Fibroblast of pulmonary artery (primary cell): ENCODE data around the gene LEFTY1.
"Not testable (repeated sequence)": the region's sequence is repeated elsewhere in the genome, so short reads cannot be mapped to it uniquely, and the experiment has no call there.

ENCODE experiments used
- DNase-seq: peaks from one replicate; pipeline ENCODE4 v3.0.0-alpha.2; 2010; ENCODE audit warnings: low read depth
- H3K4me3 ChIP-seq: replicated peaks from 2 replicates; pipeline ENCODE4 v1.5.1; 2011; ENCODE audit warnings: low read depth, mild to moderate bottlenecking, control low read depth, low read length, moderate library complexity
- TF ChIP-seq, protein P1 (sequence below): IDR thresholded peaks from 2 replicates; pipeline ENCODE4 v1.5.1; 2011; ENCODE audit warnings: mild to moderate bottlenecking, control low read depth, low read length, inconsistent platforms; ENCODE audit errors: missing control alignments

LEFTY1 gene, protein sequence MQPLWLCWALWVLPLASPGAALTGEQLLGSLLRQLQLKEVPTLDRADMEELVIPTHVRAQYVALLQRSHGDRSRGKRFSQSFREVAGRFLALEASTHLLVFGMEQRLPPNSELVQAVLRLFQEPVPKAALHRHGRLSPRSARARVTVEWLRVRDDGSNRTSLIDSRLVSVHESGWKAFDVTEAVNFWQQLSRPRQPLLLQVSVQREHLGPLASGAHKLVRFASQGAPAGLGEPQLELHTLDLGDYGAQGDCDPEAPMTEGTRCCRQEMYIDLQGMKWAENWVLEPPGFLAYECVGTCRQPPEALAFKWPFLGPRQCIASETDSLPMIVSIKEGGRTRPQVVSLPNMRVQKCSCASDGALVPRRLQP

DNA sequence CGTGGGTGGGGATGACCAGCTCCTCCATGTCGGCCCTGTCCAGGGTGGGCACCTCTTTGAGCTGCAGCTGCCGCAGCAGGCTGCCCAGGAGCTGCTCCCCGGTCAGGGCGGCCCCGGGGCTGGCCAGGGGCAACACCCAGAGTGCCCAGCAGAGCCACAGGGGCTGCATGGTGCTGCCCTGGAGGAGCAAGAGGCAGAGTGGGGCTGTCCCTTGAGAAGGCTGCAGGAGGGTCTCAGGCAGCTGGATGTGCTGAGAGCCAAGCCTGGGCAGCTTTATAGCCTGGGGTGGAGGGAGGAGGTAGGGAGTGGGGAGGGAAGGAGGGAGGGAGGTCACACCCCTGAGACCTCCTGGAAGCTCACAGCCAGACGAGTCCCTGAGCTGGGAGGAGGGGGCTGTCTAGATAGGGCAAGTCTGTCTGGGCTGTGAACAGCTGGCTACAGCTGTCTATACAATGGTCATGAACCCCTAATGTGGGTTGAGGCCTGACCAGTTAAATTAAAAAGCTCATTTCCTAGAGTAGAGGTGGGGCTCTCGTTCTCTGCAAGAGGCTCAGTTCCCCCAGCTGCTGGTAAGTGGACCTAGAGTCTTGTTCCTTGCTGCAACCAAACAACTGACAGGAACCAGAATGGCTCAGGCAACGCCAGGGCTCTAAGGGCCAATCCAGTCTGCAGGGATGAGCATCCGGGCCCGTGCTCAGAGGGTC is at the start of gene LEFTY1:
Gene LEFTY1, minus strand, starts transcription at position 249 of the 704 bp plus-strand sequence. Its CDS starts 80 bp downstream, at position 169.
- H3K4me3 ChIP-seq = no peak within 1 kb of the TSS
- DNase-seq = no peak
- TF ChIP-seq, protein P1, sequence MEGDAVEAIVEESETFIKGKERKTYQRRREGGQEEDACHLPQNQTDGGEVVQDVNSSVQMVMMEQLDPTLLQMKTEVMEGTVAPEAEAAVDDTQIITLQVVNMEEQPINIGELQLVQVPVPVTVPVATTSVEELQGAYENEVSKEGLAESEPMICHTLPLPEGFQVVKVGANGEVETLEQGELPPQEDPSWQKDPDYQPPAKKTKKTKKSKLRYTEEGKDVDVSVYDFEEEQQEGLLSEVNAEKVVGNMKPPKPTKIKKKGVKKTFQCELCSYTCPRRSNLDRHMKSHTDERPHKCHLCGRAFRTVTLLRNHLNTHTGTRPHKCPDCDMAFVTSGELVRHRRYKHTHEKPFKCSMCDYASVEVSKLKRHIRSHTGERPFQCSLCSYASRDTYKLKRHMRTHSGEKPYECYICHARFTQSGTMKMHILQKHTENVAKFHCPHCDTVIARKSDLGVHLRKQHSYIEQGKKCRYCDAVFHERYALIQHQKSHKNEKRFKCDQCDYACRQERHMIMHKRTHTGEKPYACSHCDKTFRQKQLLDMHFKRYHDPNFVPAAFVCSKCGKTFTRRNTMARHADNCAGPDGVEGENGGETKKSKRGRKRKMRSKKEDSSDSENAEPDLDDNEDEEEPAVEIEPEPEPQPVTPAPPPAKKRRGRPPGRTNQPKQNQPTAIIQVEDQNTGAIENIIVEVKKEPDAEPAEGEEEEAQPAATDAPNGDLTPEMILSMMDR = no peak

DNA sequence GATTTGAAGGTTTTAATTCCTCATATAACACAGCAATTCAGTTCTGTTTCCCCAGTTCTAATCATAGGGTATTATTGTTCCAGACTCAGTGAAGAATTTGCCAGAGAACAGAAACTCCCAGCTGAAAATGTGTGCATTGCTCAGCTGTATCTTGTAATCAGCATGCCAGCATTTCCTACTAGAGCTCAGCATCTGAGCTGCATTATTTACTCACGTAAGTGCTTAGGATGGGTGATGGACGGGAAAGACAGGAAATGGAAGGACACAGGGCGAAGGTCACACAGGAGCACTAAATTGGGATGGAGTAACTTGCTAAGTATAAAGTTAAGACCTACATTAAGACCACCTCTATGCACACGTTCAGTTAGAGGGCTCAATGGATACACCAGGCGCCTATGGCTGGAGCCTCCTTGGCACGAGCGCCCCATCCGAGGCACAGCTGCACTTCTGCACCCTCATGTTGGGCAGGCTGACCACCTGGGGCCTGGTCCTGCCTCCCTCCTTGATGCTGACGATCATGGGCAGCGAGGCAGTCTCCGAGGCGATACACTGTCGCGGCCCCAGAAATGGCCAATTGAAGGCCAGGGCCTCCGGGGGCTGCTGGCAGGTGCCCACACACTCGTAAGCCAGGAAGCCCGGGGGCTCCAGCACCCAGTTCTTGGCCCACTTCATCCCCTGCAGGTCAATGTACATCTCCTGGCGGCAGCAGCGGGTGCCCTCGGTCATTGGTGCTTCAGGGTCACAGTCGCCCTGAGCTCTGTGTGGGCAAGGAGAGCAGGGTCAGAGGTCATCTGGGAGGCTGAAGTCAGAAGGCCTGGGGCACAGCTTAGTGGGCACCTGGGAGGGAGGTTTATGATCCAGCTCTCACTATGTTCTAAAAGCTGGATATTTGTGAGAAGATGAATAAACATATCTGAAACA is 48.4 kb upstream of the LEFTY1 start:
- TF ChIP-seq, protein P1 = no peak
- no peak for DNase-seq
- no peak overlapping the region for H3K4me3 ChIP-seq

DNA sequence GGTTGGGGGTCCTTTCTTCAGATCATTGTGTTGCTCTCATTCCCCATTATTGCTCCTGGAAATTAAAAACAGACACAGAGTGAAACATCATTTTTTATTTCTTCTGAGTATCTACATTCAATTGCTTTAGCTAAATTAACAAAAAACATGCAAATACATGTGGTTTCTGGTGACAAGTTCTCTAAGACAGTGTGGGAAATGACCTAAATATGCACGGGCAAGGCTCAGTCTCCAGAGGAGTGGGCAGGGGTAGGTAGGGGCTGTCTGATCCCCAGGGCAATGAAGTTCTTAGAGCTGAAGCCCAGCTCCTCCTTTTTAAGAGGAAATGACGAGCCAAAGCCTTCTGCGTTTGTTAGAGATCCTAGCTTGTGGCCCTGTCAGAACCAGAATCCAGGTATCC is 47.6 kb upstream of the LEFTY1 start:
- DNase-seq = no peak

DNA sequence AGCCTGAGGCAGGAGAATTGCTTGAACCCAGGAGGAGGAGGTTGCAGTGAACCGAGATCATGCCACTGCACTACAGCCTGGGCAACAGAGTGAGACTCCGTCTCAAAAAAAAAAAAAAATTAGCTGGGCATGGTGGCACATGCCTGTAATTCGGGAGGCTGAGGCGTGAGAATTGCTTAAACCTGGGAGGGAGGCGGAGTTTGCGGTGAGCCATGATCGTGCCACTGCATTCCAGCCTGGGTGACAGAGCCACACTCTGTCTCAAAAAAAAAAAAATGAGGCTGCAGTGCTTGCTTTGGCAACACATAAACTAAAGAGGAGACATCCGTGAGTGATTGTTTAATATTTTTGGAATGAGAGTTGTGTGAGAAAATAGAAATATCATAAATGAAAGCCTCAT is 47.1 kb upstream of the LEFTY1 start:
- not testable (repeated sequence) for H3K4me3 ChIP-seq, DNase-seq

More for the DNA sequence above, 47.6 kb upstream of the LEFTY1 start:
- TF ChIP-seq, protein P1 = no peak
- no peak overlapping the region for H3K4me3 ChIP-seq

DNA sequence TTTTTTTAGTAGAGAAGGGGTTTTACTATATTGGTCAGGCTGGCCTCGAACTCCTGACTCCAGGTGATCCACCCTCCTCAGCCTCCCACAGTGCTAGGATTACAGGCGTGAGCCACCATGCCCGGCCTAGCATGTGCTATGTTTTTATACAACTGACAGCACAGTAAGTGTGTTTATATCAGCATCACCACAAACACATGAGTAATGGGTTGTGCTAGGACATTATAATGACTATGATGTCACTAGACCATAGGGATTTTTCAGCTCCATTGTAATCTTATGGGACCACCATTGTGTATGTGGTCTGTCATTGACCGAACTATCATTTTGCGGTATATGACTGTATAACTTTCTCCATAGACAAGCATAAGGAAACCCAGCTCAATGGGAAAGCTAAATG is 45.8 kb upstream of the LEFTY1 start:
- no peak for DNase-seq
- TF ChIP-seq, protein P1 = no peak
- no peak overlapping the region for H3K4me3 ChIP-seq

DNA sequence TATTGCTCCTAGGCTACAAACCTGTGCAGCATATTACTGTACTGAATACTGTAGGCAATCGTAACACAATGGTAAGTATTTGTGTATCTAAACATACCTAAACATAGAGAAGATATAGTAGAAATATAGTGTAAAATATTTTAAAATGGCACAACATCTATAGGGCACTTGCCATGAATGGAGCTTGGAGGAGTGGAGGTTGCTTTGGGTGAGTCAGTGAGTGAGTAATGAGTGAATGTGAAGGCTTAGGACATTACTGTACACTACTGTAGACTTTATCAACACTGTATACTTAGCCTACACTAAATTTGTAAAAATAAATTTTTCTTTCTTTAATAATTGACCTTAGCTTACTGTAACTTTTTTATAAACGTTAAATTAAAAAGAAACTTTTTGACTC is 44.1 kb upstream of the LEFTY1 start:
- no peak overlapping the region for H3K4me3 ChIP-seq
- DNase-seq = peak; percentile 57
- TF ChIP-seq, protein P1 = no peak
